GM19395 (cell line): ENCODE results near the gene MED28.
A peak's percentile ranks its signal among the peaks of the same experiment; 100 is the strongest.

Experiments used
- ATAC-seq: cut with Tn5 transposase; IDR thresholded peaks from one replicate; pipeline ENCODE4 v1.9.1; 2021; ENCODE audit warnings: mild to moderate bottlenecking, moderate library complexity; ENCODE audit not compliant: unreplicated experiment

Gene MED28

DNA sequence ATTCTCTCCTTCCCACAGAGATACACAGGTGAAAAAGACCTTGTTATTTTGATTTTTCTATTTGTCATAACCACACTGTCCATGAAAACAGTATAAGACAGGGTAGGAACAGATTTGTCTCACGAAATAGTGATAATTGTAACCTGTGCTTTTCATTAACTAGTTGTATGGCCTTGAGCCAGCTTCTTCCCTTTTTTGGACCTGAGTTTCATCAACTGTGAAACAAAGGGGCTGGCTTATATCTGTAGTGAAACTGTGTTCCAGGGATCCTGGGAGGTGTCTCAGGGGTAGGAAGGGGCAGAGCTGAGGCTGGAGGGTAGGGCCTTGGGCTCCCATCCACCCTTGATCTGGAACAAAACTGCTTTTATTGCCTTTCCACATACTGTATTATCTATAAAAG, 50.9 kb downstream of the MED28 start:
- peak; percentile 44 for ATAC-seq

DNA sequence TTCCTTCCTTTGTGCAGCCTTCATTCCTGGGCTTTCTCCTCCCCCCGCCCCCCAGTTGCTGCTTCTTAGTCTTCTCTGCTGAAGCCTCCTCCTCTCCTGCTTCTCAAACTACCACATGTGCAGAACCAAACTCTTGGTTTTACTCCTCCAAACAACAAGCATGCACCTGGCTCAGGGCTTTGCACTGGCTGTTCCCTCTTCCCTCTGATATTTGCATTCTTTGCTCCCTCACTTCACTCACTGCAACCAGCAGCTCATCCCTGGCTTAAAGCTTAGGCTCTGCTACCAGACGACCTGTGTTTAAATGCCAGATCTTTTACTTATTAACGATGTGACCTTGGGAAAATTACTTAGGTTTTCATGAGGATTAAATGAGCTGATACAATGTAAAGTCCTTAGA, 51.4 kb downstream of the MED28 start:
- no peak for ATAC-seq

DNA sequence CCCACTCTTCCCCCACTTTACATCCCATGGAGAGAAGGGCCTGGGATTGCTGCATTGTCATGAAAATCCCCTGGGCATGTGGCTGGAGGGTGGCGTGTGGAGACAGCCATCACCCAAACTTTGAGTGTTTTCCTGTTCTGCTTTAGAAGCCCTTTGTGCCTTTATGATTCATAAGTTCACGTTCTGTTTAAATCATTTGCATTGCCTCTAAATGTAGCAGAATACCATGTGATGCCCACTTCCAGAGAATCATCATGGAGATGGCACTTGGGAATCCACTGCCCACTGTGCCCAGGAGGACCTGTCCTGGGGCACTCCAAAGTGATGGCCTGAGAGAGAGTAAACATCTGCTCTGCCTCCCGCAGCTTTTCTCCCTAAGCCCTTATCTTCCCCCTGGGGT, 52.8 kb downstream of the MED28 start:
- no peak for ATAC-seq

DNA sequence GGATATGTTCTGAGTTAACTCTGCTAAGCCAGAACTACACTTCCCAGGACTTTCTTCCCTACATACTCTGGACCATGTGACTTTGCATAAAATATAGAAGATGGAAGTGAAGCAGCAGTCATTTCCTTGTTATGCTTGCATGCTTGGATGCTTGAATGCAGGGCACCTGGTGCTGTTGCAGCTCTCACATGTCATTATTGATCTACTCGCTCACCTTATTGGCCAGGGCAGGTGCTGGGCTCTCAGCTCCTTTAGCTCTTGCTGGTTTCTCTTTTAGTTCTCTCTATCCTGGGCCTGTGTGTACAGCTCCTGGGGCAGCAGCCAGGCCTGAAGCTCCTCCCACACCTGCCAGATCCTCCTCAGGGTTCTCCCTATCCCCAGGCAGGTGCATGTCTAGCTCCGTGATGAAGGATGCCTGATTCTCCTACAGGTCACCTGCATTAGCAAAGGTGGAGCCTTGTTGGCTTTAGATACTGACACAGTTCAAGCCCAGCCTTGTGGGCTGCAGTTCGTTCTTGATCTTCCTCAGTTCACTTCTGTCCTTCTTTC, 53.3 kb downstream of the MED28 start:
- no peak for ATAC-seq

DNA sequence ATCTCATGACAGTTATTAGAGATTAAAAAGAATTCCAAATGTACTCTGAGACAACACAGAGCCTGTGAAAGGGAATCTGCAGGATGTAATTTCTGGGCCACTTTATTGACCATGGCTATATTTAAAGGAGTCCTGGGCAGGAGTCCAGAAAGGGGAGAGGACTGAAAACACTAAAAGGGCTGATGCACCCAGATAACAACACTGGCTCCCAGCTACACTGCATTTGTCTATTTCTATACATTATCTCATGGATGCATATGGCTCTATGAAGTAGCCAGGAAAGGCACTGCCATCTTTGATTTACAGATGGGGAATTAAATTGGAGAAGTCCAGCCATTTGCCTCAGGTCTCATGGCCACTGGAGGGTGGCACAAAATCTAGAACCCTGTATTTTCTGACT, 56.0 kb downstream of the MED28 start:
- ATAC-seq, result no peak

DNA sequence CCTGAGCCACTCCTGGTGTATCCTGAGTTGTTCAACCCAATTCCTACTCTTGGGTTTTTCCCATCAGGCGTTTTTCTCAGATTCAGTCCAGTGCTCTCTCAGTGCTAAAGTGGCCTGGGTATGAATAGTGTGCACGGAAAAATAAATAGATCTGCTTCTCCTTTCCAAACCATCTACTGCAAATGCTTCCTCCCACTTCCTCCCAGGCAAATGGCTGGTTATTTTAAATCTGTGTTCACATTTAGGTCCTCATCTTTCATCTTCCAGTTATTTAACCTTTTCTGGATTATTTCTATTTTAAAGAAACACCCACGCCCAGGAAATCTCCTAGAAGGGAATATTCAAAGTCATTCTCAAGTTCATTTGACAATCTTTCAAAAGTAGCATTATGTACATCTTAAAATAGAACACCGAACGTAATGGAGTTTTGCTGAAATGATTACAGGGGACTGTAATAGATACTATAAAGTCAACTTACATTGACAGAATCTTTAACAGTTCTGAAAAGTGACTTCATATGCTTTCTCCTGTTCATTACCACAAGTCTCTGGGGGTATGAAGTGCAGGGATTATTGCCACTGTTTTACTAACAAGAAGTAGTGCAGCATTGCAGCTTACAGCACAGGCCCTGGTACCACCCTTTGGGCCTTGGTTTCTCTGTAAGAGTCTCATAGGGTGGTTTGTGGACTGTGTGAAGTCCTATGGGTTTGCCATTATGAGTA, 66.3 kb downstream of the MED28 start:
- no peak for ATAC-seq

DNA sequence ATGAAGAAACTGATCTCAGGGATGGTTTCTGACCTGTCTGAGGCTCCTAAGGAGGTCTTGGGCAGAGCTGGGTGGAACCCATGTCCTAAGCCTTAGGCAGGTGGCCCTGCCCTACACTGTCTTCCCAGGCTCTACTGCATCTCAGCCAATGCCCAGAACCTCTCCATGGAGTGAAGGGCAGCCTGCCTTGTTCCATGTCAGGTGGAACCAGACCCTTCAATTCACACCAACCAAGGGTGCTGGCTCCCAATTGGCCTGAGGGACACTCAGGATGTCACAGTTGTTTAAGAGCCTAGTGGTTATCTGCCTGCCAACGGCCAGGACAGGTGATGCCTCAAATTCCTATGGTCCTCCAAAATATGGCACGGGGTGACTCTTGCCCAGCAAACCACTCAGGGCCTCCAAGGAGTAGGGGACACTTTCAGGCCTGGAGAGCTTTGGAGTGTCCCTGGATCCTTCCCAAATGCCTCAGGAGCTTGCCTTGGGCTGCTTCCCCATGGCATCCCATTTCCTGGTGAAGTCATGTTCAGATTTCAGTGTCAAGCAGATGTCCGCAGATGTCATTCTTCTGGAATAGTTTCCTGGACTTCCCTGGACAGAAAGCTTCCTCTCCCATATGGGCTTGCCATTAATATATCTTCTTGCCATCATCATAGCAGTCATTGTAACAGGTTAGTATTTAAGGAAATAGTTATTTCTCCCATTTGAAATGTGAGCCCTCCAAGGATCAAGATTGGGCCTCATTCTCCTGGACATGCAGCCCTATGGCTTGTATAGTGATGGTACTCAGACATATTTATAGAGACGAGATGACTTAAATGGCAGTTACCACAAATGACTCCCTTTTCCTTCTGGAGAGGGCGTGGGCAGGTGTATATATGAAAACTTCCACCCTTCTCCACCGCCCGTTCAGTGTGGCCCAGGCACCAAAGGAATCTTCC, 67.1 kb downstream of the MED28 start:
- ATAC-seq, result no peak

DNA sequence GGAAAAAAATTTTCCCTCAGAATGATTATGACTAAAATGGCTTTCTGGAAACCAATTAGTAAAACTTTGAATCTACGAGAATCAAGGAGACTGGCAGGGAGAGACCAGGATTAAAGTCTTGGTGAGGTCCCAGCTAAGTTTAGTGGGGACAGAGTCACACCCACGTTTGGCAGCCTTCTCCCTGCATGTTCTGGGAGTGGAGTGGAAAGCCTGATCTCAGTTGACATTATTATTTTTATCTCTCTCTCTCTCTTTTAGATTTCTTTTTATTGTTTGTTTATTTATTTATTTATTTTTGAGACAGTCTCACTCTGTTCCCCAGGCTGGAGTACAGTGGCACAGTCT, 67.8 kb downstream of the MED28 start:
- no peak for ATAC-seq
